SK-N-MC (cell line): ENCODE data around the gene PRKCG.

Experiments
- EZH2 ChIP-seq: fragments of 200-600 bp; sonication (generic); IDR thresholded peaks from one replicate; pipeline ENCODE4 v1.6.1; 2017; ENCODE audit warnings: antibody characterized with exemption
- POLR2AphosphoS5 ChIP-seq: IDR thresholded peaks from 2 replicates; pipeline ENCODE4 v1.6.1; 2012; ENCODE audit warnings: mild to moderate bottlenecking, low read depth, low read length, borderline replicate concordance

- no peak for TF ChIP-seq EZH2
- no peak for TF ChIP-seq POLR2AphosphoS5
Measured at GRCh38 chr19:53867225-53868090, 14.5 kb upstream of the PRKCG start, which contains the start of gene MYADM.
